Naive thymus-derived CD4-positive, alpha-beta T cell (primary cell): ENCODE data around the gene SVOP. TPM values are rescaled to one million over a fixed set of nuclear protein-coding genes. Genes with fewer than 3 reads are reported as not detected.

ENCODE experiments used
- ATAC-seq: fragments of 150-1000 bp; cut with Tn5 transposase; 2 replicates; pipeline ENCODE4 v1.10.0; 2021; ENCODE audit warnings: mild to moderate bottlenecking, moderate library complexity
- CTCF ChIA-PET: fragments of 350-600 bp; sonication (Branson Sonifier 250); formaldehyde crosslinking; loops from one replicate; lab custom pipeline; 2021; ENCODE audit warnings: antibody characterized with exemption; lab: Charles Lee
- POLR2A ChIA-PET: fragments of 350-600 bp; sonication (Branson Sonifier 250); formaldehyde crosslinking; loops from one replicate; lab custom pipeline; 2021; ENCODE audit warnings: antibody characterized with exemption, inconsistent platforms; lab: Charles Lee
- DNase-seq, 9 donors: peaks; one replicate each; pipeline versions ENCODE4 v3.0.0 to v3.0.0-alpha.2; 2020 to 2022; ENCODE audit warnings: mixed read lengths in 1 of 9
- H3K27ac ChIP-seq: one replicate; pipeline ENCODE4 v1.7.0; 2013; ENCODE audit warnings: mild to moderate bottlenecking, low read depth, low read length, moderate library complexity
- H3K27me3 ChIP-seq, 2 donors: one replicate each; pipeline ENCODE4 v1.7.0; 2013; ENCODE audit warnings: low read length in 2 of 2, mild to moderate bottlenecking in 2 of 2, moderate library complexity in 2 of 2; ENCODE audit not compliant: control insufficient read depth in 2 of 2, insufficient read depth in 2 of 2
- H3K36me3 ChIP-seq, 3 experiments: 1 replicate in 2 of 3; 2 replicates in 1 of 3; pipeline ENCODE4 v1.7.0; 2013; ENCODE audit warnings: low read length in 3 of 3, mild to moderate bottlenecking in 3 of 3, moderate library complexity in 1 of 3; ENCODE audit not compliant: insufficient read depth in 3 of 3, control insufficient read depth in 2 of 3
- H3K4me1 ChIP-seq, 2 donors: one replicate each; pipeline ENCODE4 v1.7.0; 2013; ENCODE audit warnings: low read length in 2 of 2, mild to moderate bottlenecking in 2 of 2, moderate library complexity in 1 of 2; ENCODE audit not compliant: control insufficient read depth in 2 of 2, insufficient read depth in 2 of 2
- H3K4me3 ChIP-seq: 2 replicates; pipeline ENCODE4 v1.7.0; 2013; ENCODE audit warnings: mild to moderate bottlenecking, low read length
- H3K9me3 ChIP-seq, 3 experiments: 1 replicate in 2 of 3; 2 replicates in 1 of 3; pipeline ENCODE4 v1.7.0; 2013; ENCODE audit warnings: low read length in 3 of 3; ENCODE audit not compliant: control insufficient read depth in 2 of 3
- H3K27ac Mint-ChIP-seq, 9 donors: one replicate each; pipeline ENCODE4 v1.8.0; 2020 to 2022; ENCODE audit warnings: mixed read lengths in 9 of 9, mild to moderate bottlenecking in 8 of 9, moderate library complexity in 5 of 9, inconsistent platforms in 2 of 9
- H3K27me3 Mint-ChIP-seq, 5 donors: one replicate each; pipeline ENCODE4 v1.8.0; 2021 to 2022; ENCODE audit warnings: mixed read lengths in 5 of 5, mild to moderate bottlenecking in 1 of 5
- H3K36me3 Mint-ChIP-seq, 5 donors: one replicate each; pipeline ENCODE4 v1.8.0; 2020 to 2022; ENCODE audit warnings: mixed read lengths in 5 of 5, mild to moderate bottlenecking in 3 of 5, inconsistent platforms in 1 of 5
- H3K4me1 Mint-ChIP-seq, 7 donors: one replicate each; pipeline ENCODE4 v1.8.0; 2020 to 2022; ENCODE audit warnings: mixed read lengths in 7 of 7, mild to moderate bottlenecking in 3 of 7, inconsistent platforms in 1 of 7
- H3K4me3 Mint-ChIP-seq, 10 donors: one replicate each; pipeline ENCODE4 v1.8.0; 2020 to 2022; ENCODE audit warnings: mild to moderate bottlenecking in 10 of 10, mixed read lengths in 10 of 10, moderate library complexity in 6 of 10, inconsistent platforms in 2 of 10
- H3K9me3 Mint-ChIP-seq, 11 donors: one replicate each; pipeline ENCODE4 v1.8.0; 2020 to 2022; ENCODE audit warnings: mixed read lengths in 11 of 11, mild to moderate bottlenecking in 4 of 11, inconsistent platforms in 1 of 11, moderate library complexity in 1 of 11
- intact Hi-C, 2 donors: fragments of 100-400 bp; cut with micrococcal nuclease; formaldehyde crosslinking; loops; one replicate each; pipeline ENCODE4 v1.15.1; 2023
- polyA plus RNA-seq, 2 donors: library from polyadenylated mRNA; unstranded; fragments of 300-500 nt; fragmentation: Illumina TruSeq; gene quantifications; one replicate each; pipeline ENCODE4 v1.2.3, GENCODE V29; 2021
- total RNA-seq, 6 experiments: library from RNA in 5 of 6; stranded (reverse) in 5 of 6; gene quantifications; 1 replicate in 5 of 6; 2 replicates in 1 of 6; pipeline ENCODE4 v1.2.3 and lab custom pipeline; 2021 to 2026

Gene SVOP
- total and polyA plus RNA-seq, 7 experiments from 2014 or later, result not detected

DNA sequence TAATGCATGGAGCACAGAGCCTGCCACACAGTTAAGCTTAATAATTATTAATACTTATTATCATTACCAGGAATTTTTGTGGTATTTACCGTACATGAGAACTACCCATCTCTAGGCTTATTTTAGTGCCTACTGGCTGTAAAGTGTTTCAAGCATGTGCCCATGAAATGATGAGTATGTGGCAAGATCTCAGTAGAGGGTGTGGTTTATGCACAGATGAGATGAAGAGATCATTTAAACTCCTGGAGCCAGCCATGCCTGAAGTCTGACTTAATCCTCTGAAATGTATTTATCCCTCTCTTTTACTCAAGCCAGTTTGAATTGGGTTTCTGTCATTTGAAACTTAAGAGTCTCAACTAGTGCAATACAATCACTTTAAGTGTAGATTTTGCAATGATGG is 80.7 kb downstream of the SVOP start:
- no peak overlapping the region for H3K27ac Mint-ChIP-seq
- H3K36me3 ChIP-seq, result no peaks in the 10 kb centered on the region
- peaks cover 0 to 8% (median 0%) of the 10 kb centered on the region in 7 donors for H3K4me1 Mint-ChIP-seq
- no peak overlapping the region for H3K4me3 Mint-ChIP-seq
- no peak overlapping the region for H3K4me3 ChIP-seq
- H3K9me3 Mint-ChIP-seq, result no peaks in the 10 kb centered on the region
- peaks cover 0 to 8% (median 7%) of the 10 kb centered on the region in 5 donors for H3K27me3 Mint-ChIP-seq
- CTCF ChIA-PET, result no interaction called here
- no peak overlapping the region for H3K27ac ChIP-seq
- no peak for DNase-seq
- intact Hi-C loops, result no loop called here
- ATAC-seq, result no peak
- no peaks in the 10 kb centered on the region for H3K27me3 ChIP-seq
- POLR2A ChIA-PET, result no interaction called here
- H3K36me3 Mint-ChIP-seq, result no peaks in the 10 kb centered on the region
- H3K4me1 ChIP-seq, result no peaks in the 10 kb centered on the region
- H3K9me3 ChIP-seq, result no peaks in the 10 kb centered on the region

DNA sequence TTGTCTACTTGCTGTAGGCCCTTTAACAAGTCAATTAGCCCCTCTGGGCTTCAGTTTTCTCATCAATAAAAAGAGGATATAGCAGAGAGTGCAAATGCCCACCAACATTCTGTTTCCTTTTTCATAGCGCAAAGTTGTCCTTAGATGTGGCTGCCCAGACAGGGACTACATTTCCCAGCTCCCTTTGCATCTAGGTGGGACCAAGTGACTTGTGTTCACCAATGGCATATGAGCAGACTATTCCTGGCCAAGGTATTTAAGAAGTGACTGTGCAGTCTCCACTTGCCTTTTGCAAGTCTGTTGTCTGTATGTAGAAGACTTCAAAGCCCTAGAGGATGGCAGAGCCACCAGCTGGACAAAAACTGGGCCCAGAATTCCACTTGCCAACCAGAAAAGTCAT is 81.3 kb downstream of the SVOP start:
- POLR2A ChIA-PET, result no interaction called here
- Histone ChIP-seq H3K9me3 (no peaks in the 10 kb centered on the region), H3K27ac (no peak overlapping the region), H3K36me3 (no peaks in the 10 kb centered on the region), H3K4me1 (no peaks in the 10 kb centered on the region), H3K4me3 (no peak overlapping the region), H3K27me3 (no peaks in the 10 kb centered on the region)
- DNase-seq (peak in 4 of 9 donors; percentile 5 to 20 (median 14)), ATAC-seq (peak; percentile 72)
- Mint-ChIP-seq H3K27ac (no peak overlapping the region), H3K4me3 (no peak overlapping the region), H3K27me3 (peaks cover 0 to 8% (median 7%) of the 10 kb centered on the region in 5 donors), H3K4me1 (peaks cover 0 to 8% (median 0%) of the 10 kb centered on the region in 7 donors), H3K36me3 (no peaks in the 10 kb centered on the region), H3K9me3 (no peaks in the 10 kb centered on the region)
- intact Hi-C loops, result no loop called here
- CTCF ChIA-PET, result no interaction called here

DNA sequence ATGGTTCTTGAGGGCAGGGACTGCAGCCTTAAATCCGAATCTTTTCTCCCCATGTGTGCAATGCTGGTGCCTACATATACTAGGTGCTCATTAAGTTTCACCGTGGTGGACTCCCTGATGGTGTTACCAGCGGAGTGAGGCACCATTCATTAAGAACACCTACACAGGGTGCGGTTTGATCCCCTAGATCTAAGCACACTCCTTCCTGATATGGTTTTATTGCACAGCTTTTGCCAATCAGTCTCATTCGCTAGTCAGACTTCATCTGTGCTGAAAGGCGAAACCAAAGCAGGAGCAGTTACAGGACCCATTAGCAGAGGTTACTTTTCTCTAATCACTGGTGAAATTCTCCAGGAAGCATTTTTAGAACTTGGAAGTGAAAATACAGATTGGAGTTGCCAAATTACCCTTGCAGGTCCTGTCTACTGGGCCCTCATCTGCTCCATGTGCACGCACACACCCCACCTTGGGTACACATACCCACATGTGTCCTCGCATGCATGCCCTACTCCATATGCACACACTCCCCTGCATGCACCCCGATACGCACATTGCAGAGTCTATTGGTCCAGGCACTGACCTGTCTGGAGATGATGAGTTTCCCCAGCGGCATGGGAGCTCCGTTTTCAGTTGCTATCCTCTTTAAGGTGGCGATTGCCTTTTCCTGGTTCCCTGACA is 82.5 kb downstream of the SVOP start:
- ChIA-PET POLR2A (no interaction called here), CTCF (no interaction called here)
- ATAC-seq, result no peak
- no peak for DNase-seq
- Mint-ChIP-seq H3K4me3 (no peak overlapping the region), H3K27me3 (peaks cover 0 to 8% (median 7%) of the 10 kb centered on the region in 5 donors), H3K36me3 (no peaks in the 10 kb centered on the region), H3K27ac (no peak overlapping the region), H3K9me3 (no peaks in the 10 kb centered on the region), H3K4me1 (peaks cover 0 to 8% (median 0%) of the 10 kb centered on the region in 7 donors)
- H3K4me1 ChIP-seq, result no peaks in the 10 kb centered on the region
- H3K27ac ChIP-seq, result no peak overlapping the region
- H3K36me3 ChIP-seq, result no peaks in the 10 kb centered on the region
- H3K4me3 ChIP-seq, result no peak overlapping the region
- H3K9me3 ChIP-seq, result no peaks in the 10 kb centered on the region
- intact Hi-C loops, result no loop called here
- H3K27me3 ChIP-seq, result no peaks in the 10 kb centered on the region

DNA sequence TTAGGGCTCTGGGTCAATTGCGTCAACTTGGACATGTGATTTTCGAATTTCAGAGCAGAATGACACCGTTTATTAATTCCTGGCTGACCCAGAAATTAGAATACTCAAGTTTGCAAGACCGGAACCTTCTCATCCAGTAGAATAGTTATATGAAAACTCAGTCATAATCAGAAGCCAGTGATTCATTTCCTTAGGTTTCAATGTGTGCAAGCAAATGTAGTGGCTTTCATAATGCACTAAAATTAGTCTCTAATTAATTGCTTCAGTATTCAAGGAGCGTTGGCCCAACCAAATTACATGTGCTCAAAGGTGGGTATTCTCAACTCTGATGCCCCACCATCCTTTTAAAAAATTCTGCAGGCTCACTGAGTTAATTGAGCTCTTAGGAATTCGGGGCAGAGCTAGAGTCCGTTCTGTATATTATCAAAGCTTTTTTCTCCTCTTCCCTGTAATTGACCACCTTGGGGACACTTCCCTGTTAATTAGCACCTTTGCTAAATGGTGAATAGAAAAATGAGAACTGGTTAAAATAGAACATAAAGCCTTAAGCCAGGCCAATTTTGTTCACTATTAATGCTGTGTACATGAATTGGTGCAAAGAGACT is 85.6 kb downstream of the SVOP start:
- peaks cover 0 to 8% (median 7%) of the 10 kb centered on the region in 5 donors for H3K27me3 Mint-ChIP-seq
- H3K4me3 ChIP-seq, result no peak overlapping the region
- ATAC-seq (no peak), DNase-seq (no peak)
- H3K4me1 ChIP-seq, result no peaks in the 10 kb centered on the region
- no peaks in the 10 kb centered on the region for H3K9me3 ChIP-seq
- H3K4me3 Mint-ChIP-seq, result no peak overlapping the region
- no peak overlapping the region for H3K27ac Mint-ChIP-seq
- no peak overlapping the region for H3K27ac ChIP-seq
- ChIA-PET POLR2A (no interaction called here), CTCF (no interaction called here)
- H3K36me3 ChIP-seq, result no peaks in the 10 kb centered on the region
- H3K9me3 Mint-ChIP-seq, result no peaks in the 10 kb centered on the region
- no peaks in the 10 kb centered on the region for H3K36me3 Mint-ChIP-seq
- H3K27me3 ChIP-seq, result no peaks in the 10 kb centered on the region
- H3K4me1 Mint-ChIP-seq, result peaks cover 0 to 8% (median 0%) of the 10 kb centered on the region in 7 donors
- intact Hi-C loops, result no loop called here

DNA sequence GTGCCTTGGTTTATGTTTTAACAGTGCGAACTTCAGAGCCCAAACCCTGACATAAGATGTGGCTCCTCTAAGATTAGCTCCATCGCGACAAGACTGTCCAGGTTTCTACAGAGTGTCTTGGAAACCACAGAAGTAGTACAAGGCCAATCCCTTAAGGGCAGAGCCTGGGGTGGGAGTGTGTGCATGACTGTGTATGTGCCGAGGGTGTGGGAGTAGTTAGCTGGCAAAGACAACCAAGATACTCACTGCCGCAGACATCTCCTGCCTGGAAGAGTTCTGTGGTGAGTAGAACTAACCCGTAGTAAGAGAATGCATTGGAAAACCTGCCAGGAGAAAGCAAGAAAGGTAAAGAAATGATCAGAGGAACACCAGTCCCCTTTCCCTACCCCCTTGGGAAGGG is 86.9 kb downstream of the SVOP start:
- H3K9me3 Mint-ChIP-seq, result no peaks in the 10 kb centered on the region
- CTCF ChIA-PET, result no interaction called here
- ATAC-seq, result no peak

DNA sequence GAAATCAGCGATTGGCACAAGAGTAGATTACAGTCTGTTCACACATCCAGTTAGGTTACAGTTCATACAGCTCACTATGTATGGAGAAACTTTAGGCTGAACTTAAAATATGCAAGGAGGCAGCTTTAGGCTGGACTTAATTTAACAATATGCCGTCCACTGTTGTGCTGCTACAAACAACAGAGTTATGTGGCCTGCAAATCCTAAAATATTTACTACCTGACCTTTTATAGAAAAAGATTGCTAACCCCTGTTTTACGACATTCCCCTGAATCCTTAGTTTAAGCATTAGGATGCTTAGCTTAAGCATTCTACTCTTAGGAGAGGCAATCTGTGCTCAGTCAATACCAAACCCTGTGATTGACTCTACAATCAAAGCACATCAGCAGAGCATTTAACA is 90.1 kb downstream of the SVOP start:
- POLR2A ChIA-PET, result interaction anchor here (0.7 kb wide), 1 partner anchor 17 kb away, joined by 3 read pairs; no protein-coding TSS in a partner anchor
- CTCF ChIA-PET, result no interaction called here

More for the DNA sequence above, 86.9 kb downstream of the SVOP start:
- POLR2A ChIA-PET, result no interaction called here
- intact Hi-C loops, result no loop called here
- H3K27me3 ChIP-seq, result no peaks in the 10 kb centered on the region
- no peaks in the 10 kb centered on the region for H3K9me3 ChIP-seq
- H3K36me3 ChIP-seq, result no peaks in the 10 kb centered on the region
- H3K4me3 ChIP-seq, result no peak overlapping the region
- H3K4me1 ChIP-seq, result no peaks in the 10 kb centered on the region
- H3K27ac ChIP-seq, result no peak overlapping the region
- H3K27ac Mint-ChIP-seq, result no peak overlapping the region
- DNase-seq, result no peak
- no peak overlapping the region for H3K4me3 Mint-ChIP-seq
- H3K4me1 Mint-ChIP-seq, result no peaks in the 10 kb centered on the region
- H3K27me3 Mint-ChIP-seq, result peaks cover 0 to 13% (median 7%) of the 10 kb centered on the region in 5 donors
- no peaks in the 10 kb centered on the region for H3K36me3 Mint-ChIP-seq

DNA sequence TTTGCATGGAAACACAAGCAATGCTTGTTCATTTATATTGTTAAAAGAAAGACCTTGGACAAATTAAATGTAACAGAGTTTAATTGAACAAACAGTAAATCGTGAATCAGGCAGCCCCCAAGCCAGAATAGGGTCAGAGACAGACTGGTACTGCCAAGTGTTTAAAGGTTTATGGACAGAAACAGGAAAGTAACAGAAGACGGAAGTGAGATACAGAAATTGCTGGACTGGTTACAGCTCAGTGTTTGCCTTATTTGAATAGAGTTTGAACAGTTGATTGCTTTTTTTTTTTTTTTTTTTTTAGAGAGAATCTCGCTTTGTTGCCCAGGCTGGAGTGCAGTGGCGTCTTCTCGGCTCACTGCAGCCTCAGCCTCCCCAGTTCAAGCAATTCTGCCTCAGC is 90.7 kb downstream of the SVOP start:
- ChIA-PET CTCF (no interaction called here), POLR2A (no interaction called here)
- Mint-ChIP-seq H3K27me3 (peaks cover 0 to 20% (median 5%) of the 10 kb centered on the region in 5 donors), H3K4me3 (no peak overlapping the region), H3K4me1 (no peaks in the 10 kb centered on the region), H3K27ac (no peak overlapping the region), H3K9me3 (peaks cover 0 to 6% (median 2%) of the 10 kb centered on the region in 11 donors), H3K36me3 (no peaks in the 10 kb centered on the region)
- intact Hi-C loops, result no loop called here
- H3K36me3 ChIP-seq, result no peaks in the 10 kb centered on the region
- no peaks in the 10 kb centered on the region for H3K27me3 ChIP-seq
- DNase-seq (no peak), ATAC-seq (no peak)
- H3K4me3 ChIP-seq, result no peak overlapping the region
- no peaks in the 10 kb centered on the region for H3K4me1 ChIP-seq
- H3K9me3 ChIP-seq, result no peaks in the 10 kb centered on the region
- no peak overlapping the region for H3K27ac ChIP-seq

More for the DNA sequence above, 90.1 kb downstream of the SVOP start:
- no peaks in the 10 kb centered on the region for H3K9me3 ChIP-seq
- peaks cover 0 to 6% (median 0%) of the 10 kb centered on the region in 11 donors for H3K9me3 Mint-ChIP-seq
- no peak overlapping the region for H3K27ac Mint-ChIP-seq
- H3K4me3 Mint-ChIP-seq, result no peak overlapping the region
- no peaks in the 10 kb centered on the region for H3K36me3 Mint-ChIP-seq
- no peaks in the 10 kb centered on the region for H3K4me1 Mint-ChIP-seq
- DNase-seq, result no peak
- no peaks in the 10 kb centered on the region for H3K36me3 ChIP-seq
- peaks cover 0 to 14% (median 0%) of the 10 kb centered on the region in 5 donors for H3K27me3 Mint-ChIP-seq
- intact Hi-C loops, result no loop called here
- ATAC-seq, result no peak
- H3K27me3 ChIP-seq, result no peaks in the 10 kb centered on the region
- no peak overlapping the region for H3K4me3 ChIP-seq
- no peaks in the 10 kb centered on the region for H3K4me1 ChIP-seq
- H3K27ac ChIP-seq, result no peak overlapping the region
